ENCODE results near the gene EPB41L4B. TPM values are rescaled to one million over a fixed set of nuclear protein-coding genes. Genes with fewer than 3 reads are reported as not detected.
"Not testable (repeated sequence)": the region's sequence is repeated elsewhere in the genome, so short reads cannot be mapped to it uniquely, and the experiment has no call there.

The EPB41L4B gene
- total and polyA plus RNA-seq, 8 donors, result 10.3 to 17.7 (median 15.3) TPM

- ATAC-seq, result no peak
- no peak for TF ChIP-seq CTCF (IDR thresholded peaks at IDR 0.05)
- intact Hi-C loops (cut with DNase I), result no loop called here
These were observed 91.2 kb downstream of the EPB41L4B start for GRCh38 chr9:109229682-109230081.

DNA sequence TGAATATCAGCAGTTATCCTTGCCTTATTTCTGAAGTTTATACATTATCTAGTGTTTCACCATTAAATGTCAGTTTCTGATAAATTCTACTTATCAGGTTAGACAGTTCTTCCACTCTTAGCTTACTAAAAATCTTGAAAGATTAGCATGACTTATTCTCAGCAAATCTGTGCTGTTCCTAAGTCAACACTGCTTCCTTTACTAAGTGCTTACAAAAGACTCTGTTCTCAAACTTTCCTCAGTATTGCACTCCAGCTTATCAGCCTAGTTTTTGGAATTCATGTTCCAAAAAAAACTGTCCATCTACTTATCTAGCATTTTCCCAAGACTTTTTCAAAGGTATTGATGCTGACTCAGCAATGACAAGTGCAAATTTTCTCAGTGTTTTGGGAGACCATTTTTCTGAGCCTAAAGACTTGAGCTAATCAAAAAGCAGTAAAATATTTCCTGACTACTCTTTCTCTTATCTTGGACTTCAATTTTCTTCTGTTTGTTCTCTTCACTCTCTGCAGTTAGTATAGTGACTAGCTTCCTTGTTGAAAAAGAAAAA is 92.7 kb downstream of the EPB41L4B start:
- Histone ChIP-seq H3K9me3 (no peaks in the 10 kb centered on the region), H3K27ac (no peak overlapping the region), H3K36me3 (no peaks in the 10 kb centered on the region), H3K4me1 (no peaks in the 10 kb centered on the region), H3K4me3 (no peak overlapping the region), H3K27me3 (peaks cover 0 to 21% of the 10 kb centered on the region in 2 donors)
- intact Hi-C loops (cut with DNase I), result no loop called here
- no peak for TF ChIP-seq CTCF (IDR thresholded peaks at IDR 0.05)
- ATAC-seq (peak; percentile 71), DNase-seq (no peak)

More at GRCh38 chr9:109229682-109230081, 91.2 kb downstream of the EPB41L4B start:
- Histone ChIP-seq H3K36me3 (no peaks in the 10 kb centered on the region), H3K9me3 (no peaks in the 10 kb centered on the region), H3K27ac (no peak overlapping the region), H3K27me3 (peaks cover 0 to 22% of the 10 kb centered on the region in 2 donors), H3K4me3 (no peak overlapping the region), H3K4me1 (no peaks in the 10 kb centered on the region)
- DNase-seq, result no peak

GRCh38 chr9:109225629-109226028 is 95.2 kb downstream of the EPB41L4B start:
- no peaks in the 10 kb centered on the region for H3K4me1 ChIP-seq
- no peak overlapping the region for H3K4me3 ChIP-seq
- H3K27ac ChIP-seq, result no peak overlapping the region
- no peaks in the 10 kb centered on the region for H3K27me3 ChIP-seq
- DNase-seq, result no peak
- no peaks in the 10 kb centered on the region for H3K36me3 ChIP-seq
- intact Hi-C loops (cut with DNase I), result no loop called here
- no peak for ATAC-seq
- no peak for TF ChIP-seq CTCF (IDR thresholded peaks at IDR 0.05)
- H3K9me3 ChIP-seq, result no peaks in the 10 kb centered on the region

DNA sequence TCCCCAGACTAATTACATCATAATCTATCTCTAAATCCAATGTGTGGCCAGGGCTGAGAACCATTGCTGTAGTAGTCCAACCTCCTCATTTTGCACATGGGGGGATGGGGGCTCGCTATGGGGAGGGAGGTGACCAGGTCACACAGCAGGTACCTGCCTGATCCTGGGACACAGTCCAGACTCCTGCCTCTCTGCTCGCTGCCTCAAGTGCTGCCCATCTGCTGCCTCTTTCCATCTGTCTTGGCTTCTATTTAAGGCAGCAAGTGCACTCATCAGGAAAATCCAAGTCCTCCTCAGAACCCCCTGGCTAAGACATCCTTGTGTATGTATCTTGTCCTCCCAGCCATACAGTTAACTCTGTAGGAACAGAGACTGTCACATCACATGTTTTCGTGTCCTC is 96.1 kb downstream of the EPB41L4B start:
- no peak for DNase-seq
- TF ChIP-seq CTCF (IDR thresholded peaks at IDR 0.05), result no peak
- H3K9me3 ChIP-seq, result no peaks in the 10 kb centered on the region
- H3K4me1 ChIP-seq, result no peaks in the 10 kb centered on the region
- no peaks in the 10 kb centered on the region for H3K27me3 ChIP-seq
- no peak for ATAC-seq
- H3K4me3 ChIP-seq, result no peak overlapping the region
- intact Hi-C loops (cut with DNase I), result no loop called here
- no peaks in the 10 kb centered on the region for H3K36me3 ChIP-seq
- no peak overlapping the region for H3K27ac ChIP-seq

- H3K36me3 ChIP-seq; H3K4me3 ChIP-seq; H3K4me1 ChIP-seq; DNase-seq; H3K9me3 ChIP-seq; H3K27ac ChIP-seq; H3K27me3 ChIP-seq; ATAC-seq; intact Hi-C loops (cut with DNase I): not testable (repeated sequence)
These were observed 102.6 kb downstream of the EPB41L4B start for GRCh38 chr9:109218242-109218641.

- Histone ChIP-seq H3K27ac (no peak overlapping the region), H3K9me3 (no peaks in the 10 kb centered on the region), H3K36me3 (no peaks in the 10 kb centered on the region), H3K27me3 (no peaks in the 10 kb centered on the region), H3K4me3 (no peak overlapping the region), H3K4me1 (no peaks in the 10 kb centered on the region)
- DNase-seq (no peak), ATAC-seq (no peak)
- intact Hi-C loops (cut with DNase I), result no loop called here
- no peak for TF ChIP-seq CTCF (IDR thresholded peaks at IDR 0.05)
These were observed 106.4 kb downstream of the EPB41L4B start for GRCh38 chr9:109214414-109214813.

Data from left lung (tissue), 10 donors.